Neural progenitor cell (in vitro differentiated cells): ENCODE results near the gene ENO3. TPM values are rescaled to one million over a fixed set of nuclear protein-coding genes. Genes with fewer than 3 reads are reported as not detected.

Source experiments
- DNase-seq: peaks from one replicate; pipeline ENCODE4 v3.0.0-alpha.2; 2016; ENCODE audit warnings: low spot score
- H2AFZ ChIP-seq: fragments of 200-600 bp; sonication (generic); replicated peaks from 2 replicates; pipeline ENCODE4 v1.6.1; 2016; ENCODE audit warnings: antibody characterized with exemption
- H3F3A ChIP-seq: fragments of 200-600 bp; sonication (generic); 2 replicates; pipeline ENCODE4 v1.6.1; 2016; ENCODE audit warnings: antibody characterized with exemption, low read depth
- H3K27ac ChIP-seq: fragments of 200-600 bp; sonication (generic); 2 replicates; pipeline ENCODE4 v1.5.1; 2016; ENCODE audit warnings: mild to moderate bottlenecking
- H3K27me3 ChIP-seq: fragments of 200-600 bp; sonication (generic); 2 replicates; pipeline ENCODE4 v1.6.1; 2016; ENCODE audit warnings: mild to moderate bottlenecking, moderate library complexity
- H3K36me3 ChIP-seq: fragments of 200-600 bp; sonication (generic); 2 replicates; pipeline ENCODE4 v1.5.1; 2016
- H3K4me1 ChIP-seq: fragments of 200-600 bp; sonication (generic); 2 replicates; pipeline ENCODE4 v1.6.1; 2016; ENCODE audit warnings: mixed run types
- H3K4me2 ChIP-seq: fragments of 200-600 bp; sonication (generic); 2 replicates; pipeline ENCODE4 v1.6.1; 2016
- H3K4me3 ChIP-seq: fragments of 200-600 bp; sonication (generic); 2 replicates; pipeline ENCODE4 v1.5.1; 2016
- H3K79me2 ChIP-seq: fragments of 200-600 bp; sonication (generic); 2 replicates; pipeline ENCODE4 v1.6.1; 2016; ENCODE audit warnings: low read depth
- H3K9ac ChIP-seq: fragments of 200-600 bp; sonication (generic); 2 replicates; pipeline ENCODE4 v1.6.1; 2016
- H3K9me3 ChIP-seq: fragments of 200-600 bp; sonication (generic); 2 replicates; pipeline ENCODE4 v1.5.1; 2016; ENCODE audit warnings: low read depth
- H4K20me1 ChIP-seq: fragments of 200-600 bp; sonication (generic); 2 replicates; pipeline ENCODE4 v1.6.1; 2016; ENCODE audit warnings: low read depth
- H3K27ac Mint-ChIP-seq: 3 replicates; pipeline ENCODE4 v1.8.0; 2021; ENCODE audit warnings: mixed read lengths
- H3K27me3 Mint-ChIP-seq: 2 replicates; pipeline ENCODE4 v1.8.0; 2022; ENCODE audit warnings: low read depth, mild to moderate bottlenecking, inconsistent platforms, moderate library complexity, mixed read lengths; ENCODE audit not compliant: insufficient read depth
- H3K36me3 Mint-ChIP-seq: 3 replicates; pipeline ENCODE4 v1.8.0; 2021; ENCODE audit warnings: mixed read lengths
- H3K4me1 Mint-ChIP-seq: 3 replicates; pipeline ENCODE4 v1.8.0; 2021; ENCODE audit warnings: mixed read lengths
- H3K4me3 Mint-ChIP-seq: 3 replicates; pipeline ENCODE4 v1.8.0; 2021; ENCODE audit warnings: mild to moderate bottlenecking, moderate library complexity, mixed read lengths
- H3K9me3 Mint-ChIP-seq: 3 replicates; pipeline ENCODE4 v1.8.0; 2020; ENCODE audit warnings: mixed read lengths
- EZH2 ChIP-seq: fragments of 200-600 bp; sonication (generic); IDR thresholded peaks from 2 replicates; pipeline ENCODE4 v1.6.1; 2017; ENCODE audit warnings: antibody characterized with exemption, mild to moderate bottlenecking, moderate library complexity
- EZH2phosphoT487 ChIP-seq: fragments of 200-600 bp; sonication (generic); IDR thresholded peaks from 2 replicates; pipeline ENCODE4 v1.6.1; 2017; ENCODE audit warnings: antibody characterized with exemption
- total RNA-seq: library from RNA; depleted of rRNA; stranded (reverse); fragments of >200 nt; gene quantifications from 2 replicates; pipeline ENCODE4 v1.2.3, GENCODE V29; 2015; ENCODE audit warnings: low replicate concordance
- TF ChIP-seq, protein P1 (sequence below): fragments of 200-600 bp; sonication (generic); IDR thresholded peaks from 2 replicates; pipeline ENCODE4 v1.5.1; 2017; ENCODE audit warnings: antibody characterized with exemption, mild to moderate bottlenecking

Gene ENO3
- total RNA-seq, 1 donor from 2014 or later = 20.8 TPM

- Mint-ChIP-seq H3K9me3 (no peaks in the 10 kb centered on the region), H3K4me1 (peaks cover 16% of the 10 kb centered on the region), H3K36me3 (peaks cover 11% of the 10 kb centered on the region), H3K4me3 (no peak overlapping the region), H3K27me3 (peaks cover 7% of the 10 kb centered on the region), H3K27ac (no peak overlapping the region)
- H3F3A ChIP-seq = peaks cover 10% of the 10 kb centered on the region
- no peak overlapping the region for H3K27ac ChIP-seq
- no peak overlapping the region for H3K9ac ChIP-seq
- no peak for DNase-seq
- no peak overlapping the region for H3K4me3 ChIP-seq
- no peak for TF ChIP-seq EZH2phosphoT487
- no peak for TF ChIP-seq EZH2
- TF ChIP-seq, protein P1, sequence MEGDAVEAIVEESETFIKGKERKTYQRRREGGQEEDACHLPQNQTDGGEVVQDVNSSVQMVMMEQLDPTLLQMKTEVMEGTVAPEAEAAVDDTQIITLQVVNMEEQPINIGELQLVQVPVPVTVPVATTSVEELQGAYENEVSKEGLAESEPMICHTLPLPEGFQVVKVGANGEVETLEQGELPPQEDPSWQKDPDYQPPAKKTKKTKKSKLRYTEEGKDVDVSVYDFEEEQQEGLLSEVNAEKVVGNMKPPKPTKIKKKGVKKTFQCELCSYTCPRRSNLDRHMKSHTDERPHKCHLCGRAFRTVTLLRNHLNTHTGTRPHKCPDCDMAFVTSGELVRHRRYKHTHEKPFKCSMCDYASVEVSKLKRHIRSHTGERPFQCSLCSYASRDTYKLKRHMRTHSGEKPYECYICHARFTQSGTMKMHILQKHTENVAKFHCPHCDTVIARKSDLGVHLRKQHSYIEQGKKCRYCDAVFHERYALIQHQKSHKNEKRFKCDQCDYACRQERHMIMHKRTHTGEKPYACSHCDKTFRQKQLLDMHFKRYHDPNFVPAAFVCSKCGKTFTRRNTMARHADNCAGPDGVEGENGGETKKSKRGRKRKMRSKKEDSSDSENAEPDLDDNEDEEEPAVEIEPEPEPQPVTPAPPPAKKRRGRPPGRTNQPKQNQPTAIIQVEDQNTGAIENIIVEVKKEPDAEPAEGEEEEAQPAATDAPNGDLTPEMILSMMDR = no peak
- H3K9me3 ChIP-seq = no peaks in the 10 kb centered on the region
- peaks cover 4% of the 10 kb centered on the region for H3K4me1 ChIP-seq
- peaks cover 35% of the 10 kb centered on the region for H4K20me1 ChIP-seq
- peaks cover 55% of the 10 kb centered on the region for H3K27me3 ChIP-seq
- peaks cover 6% of the 10 kb centered on the region for H3K79me2 ChIP-seq
- no peak overlapping the region for H3K4me2 ChIP-seq
- H2AFZ ChIP-seq = no peak overlapping the region
- H3K36me3 ChIP-seq = no peaks in the 10 kb centered on the region
These were observed 23.3 kb downstream of the ENO3 start for GRCh38 chr17:4974115-4974670.

DNA sequence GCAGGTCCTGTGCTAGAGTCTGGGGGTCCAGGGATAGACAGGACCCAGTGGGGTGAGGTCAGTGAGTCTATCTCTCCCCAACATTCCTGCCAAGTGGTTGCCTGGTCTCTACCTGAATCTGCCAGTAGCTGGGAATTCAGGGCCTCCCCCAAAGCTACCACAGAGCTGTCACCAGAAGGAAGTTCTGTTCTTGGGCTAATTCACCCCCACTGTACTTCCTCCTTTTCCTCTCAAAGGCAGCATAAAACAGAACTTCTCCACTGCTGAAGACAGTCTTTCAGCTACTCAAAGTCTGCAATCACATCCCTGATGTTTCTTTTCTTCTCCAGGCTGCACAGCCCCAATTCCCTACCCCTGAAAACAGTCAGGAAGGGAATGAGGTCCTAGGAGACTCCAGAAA is 27.8 kb downstream of the ENO3 start:
- DNase-seq = no peak
- H3K27me3 Mint-ChIP-seq = peaks cover 10% of the 10 kb centered on the region
- peaks cover 4% of the 10 kb centered on the region for H3K36me3 Mint-ChIP-seq
- H3K4me1 ChIP-seq = peaks cover 4% of the 10 kb centered on the region
- no peaks in the 10 kb centered on the region for H3K9me3 ChIP-seq
- H3F3A ChIP-seq = peaks cover 5% of the 10 kb centered on the region
- TF ChIP-seq EZH2 = no peak
- TF ChIP-seq, protein P1 = no peak
- no peak for TF ChIP-seq EZH2phosphoT487
- H2AFZ ChIP-seq = no peak overlapping the region
- H3K4me1 Mint-ChIP-seq = peaks cover 8% of the 10 kb centered on the region
- H3K4me3 Mint-ChIP-seq = peak overlapping the region; percentile 30
- no peak overlapping the region for H3K27ac ChIP-seq
- H3K79me2 ChIP-seq = no peaks in the 10 kb centered on the region
- H3K9ac ChIP-seq = no peak overlapping the region
- H3K27ac Mint-ChIP-seq = no peak overlapping the region
- H3K4me3 ChIP-seq = no peak overlapping the region
- no peaks in the 10 kb centered on the region for H4K20me1 ChIP-seq
- H3K36me3 ChIP-seq = no peaks in the 10 kb centered on the region
- peaks cover 48% of the 10 kb centered on the region for H3K27me3 ChIP-seq
- H3K9me3 Mint-ChIP-seq = no peaks in the 10 kb centered on the region
- H3K4me2 ChIP-seq = no peak overlapping the region

GRCh38 chr17:4980644-4981216 is 29.8 kb downstream of the ENO3 start:
- Histone ChIP-seq H3K9me3 (no peaks in the 10 kb centered on the region), H3K36me3 (no peaks in the 10 kb centered on the region), H3K4me2 (no peak overlapping the region), H3K27ac (no peak overlapping the region), H3K4me3 (no peak overlapping the region), H3K27me3 (peaks cover 34% of the 10 kb centered on the region), H3K79me2 (no peaks in the 10 kb centered on the region), H3K4me1 (peaks cover 4% of the 10 kb centered on the region), H3F3A (no peaks in the 10 kb centered on the region), H2AFZ (peak overlapping the region; percentile 71), H4K20me1 (no peaks in the 10 kb centered on the region), H3K9ac (no peak overlapping the region)
- H3K27me3 Mint-ChIP-seq = peaks cover 13% of the 10 kb centered on the region
- no peak overlapping the region for H3K4me3 Mint-ChIP-seq
- peak overlapping the region; percentile 58 for H3K27ac Mint-ChIP-seq
- peaks cover 4% of the 10 kb centered on the region for H3K36me3 Mint-ChIP-seq
- peak; percentile 85 for DNase-seq
- TF ChIP-seq EZH2 (no peak), EZH2phosphoT487 (no peak)
- TF ChIP-seq, protein P1 = peak; percentile 76
- peaks cover 8% of the 10 kb centered on the region for H3K4me1 Mint-ChIP-seq
- H3K9me3 Mint-ChIP-seq = no peaks in the 10 kb centered on the region
